Stimulated activated CD4-positive, alpha-beta T cell treated with anti-CD3 and anti-CD28 coated beads, Interleukin-1b, Interleukin-23, amount 100 ng/mL, for 4 hours (primary cell): Measurements from ENCODE around the gene DNAJB2.
"Not testable (repeated sequence)": the region's sequence is repeated elsewhere in the genome, so short reads cannot be mapped to it uniquely, and the experiment has no call there.

Source experiments
- DNase-seq, 2 donors: peaks; one replicate each; pipeline ENCODE4 v3.0.0-alpha.2; 2020; ENCODE audit warnings: low read depth in 2 of 2

DNAJB2 gene

DNA sequence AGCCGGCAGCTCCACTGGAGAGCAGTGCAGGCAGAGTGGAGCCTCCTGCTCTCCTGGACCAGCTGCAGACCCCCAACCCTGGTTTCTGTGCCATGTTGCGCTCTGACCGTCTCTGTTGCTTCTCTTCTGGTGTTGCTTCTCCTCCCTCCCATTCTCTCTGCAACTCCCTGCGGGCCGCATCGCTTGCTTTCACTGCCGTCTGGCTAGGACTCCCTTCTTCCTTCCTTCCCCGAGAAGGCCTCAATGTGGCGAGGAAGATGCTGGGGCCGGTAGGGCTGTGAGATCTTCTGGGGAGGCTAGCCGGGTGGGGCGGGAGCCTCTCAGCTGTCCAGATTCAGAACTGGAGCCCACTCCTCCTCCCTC lies 6.2 kb downstream of the DNAJB2 start:
- no peak for DNase-seq

GRCh38 chr2:219285894-219286425 lies 6.8 kb downstream of the DNAJB2 start:
- DNase-seq, result no peak

- no peak for DNase-seq
These were observed 7.4 kb downstream of the DNAJB2 start for GRCh38 chr2:219286436-219287115.

DNA sequence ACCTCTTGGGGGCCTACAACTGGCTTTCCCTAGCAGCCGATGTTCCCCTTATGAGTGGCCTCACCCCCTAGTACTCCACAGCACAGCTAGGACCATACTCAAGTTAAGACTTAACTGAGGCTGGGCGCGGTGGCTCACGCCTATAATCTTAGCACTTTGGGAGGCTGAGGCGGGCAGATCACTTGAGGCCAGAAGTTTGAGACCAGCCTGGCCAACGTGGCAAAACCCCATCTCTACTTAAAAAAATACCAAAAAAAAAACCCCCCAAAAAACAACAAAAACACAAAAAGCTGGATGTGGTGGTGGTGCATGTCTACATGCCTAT lies 7.9 kb downstream of the DNAJB2 start:
- not testable (repeated sequence) for DNase-seq

DNA sequence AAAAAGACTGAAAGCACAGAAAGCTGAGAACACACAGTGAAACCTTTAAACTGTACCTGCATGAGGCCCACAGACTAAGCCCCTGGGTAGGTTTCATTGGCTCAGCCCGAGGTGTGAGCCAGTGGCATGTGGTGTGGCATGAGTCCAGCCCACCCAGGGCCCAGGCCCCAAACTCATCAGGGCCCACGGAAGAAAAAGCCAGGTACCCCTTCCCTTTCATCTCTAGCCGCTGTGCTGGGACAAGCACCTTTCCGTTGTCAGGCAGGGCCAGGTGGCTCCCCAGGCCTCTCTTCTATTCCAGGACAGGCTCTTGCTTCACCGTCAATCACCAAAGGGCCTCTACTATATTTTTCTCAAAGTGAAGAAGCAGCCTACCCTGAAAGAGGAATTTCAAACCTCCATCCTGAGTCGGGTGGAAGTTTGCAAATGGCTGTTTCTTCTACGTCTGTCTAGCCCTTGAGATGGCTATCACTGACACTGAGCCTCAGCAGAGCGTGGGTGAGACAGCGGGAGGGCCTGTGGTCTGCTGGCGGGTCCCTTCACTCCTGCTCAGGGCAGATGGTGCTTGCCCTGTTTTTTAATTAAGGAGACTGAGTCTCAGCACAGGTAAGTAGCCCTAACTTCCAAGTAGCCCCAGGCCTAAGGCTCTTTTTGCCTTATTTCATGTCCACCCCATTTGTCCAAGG lies 8.6 kb downstream of the DNAJB2 start:
- no peak for DNase-seq

- no peak for DNase-seq
These were observed 10.0 kb downstream of the DNAJB2 start for GRCh38 chr2:219289195-219289536.

- DNase-seq, result no peak
These were observed 10.6 kb downstream of the DNAJB2 start for GRCh38 chr2:219289537-219290361.

DNA sequence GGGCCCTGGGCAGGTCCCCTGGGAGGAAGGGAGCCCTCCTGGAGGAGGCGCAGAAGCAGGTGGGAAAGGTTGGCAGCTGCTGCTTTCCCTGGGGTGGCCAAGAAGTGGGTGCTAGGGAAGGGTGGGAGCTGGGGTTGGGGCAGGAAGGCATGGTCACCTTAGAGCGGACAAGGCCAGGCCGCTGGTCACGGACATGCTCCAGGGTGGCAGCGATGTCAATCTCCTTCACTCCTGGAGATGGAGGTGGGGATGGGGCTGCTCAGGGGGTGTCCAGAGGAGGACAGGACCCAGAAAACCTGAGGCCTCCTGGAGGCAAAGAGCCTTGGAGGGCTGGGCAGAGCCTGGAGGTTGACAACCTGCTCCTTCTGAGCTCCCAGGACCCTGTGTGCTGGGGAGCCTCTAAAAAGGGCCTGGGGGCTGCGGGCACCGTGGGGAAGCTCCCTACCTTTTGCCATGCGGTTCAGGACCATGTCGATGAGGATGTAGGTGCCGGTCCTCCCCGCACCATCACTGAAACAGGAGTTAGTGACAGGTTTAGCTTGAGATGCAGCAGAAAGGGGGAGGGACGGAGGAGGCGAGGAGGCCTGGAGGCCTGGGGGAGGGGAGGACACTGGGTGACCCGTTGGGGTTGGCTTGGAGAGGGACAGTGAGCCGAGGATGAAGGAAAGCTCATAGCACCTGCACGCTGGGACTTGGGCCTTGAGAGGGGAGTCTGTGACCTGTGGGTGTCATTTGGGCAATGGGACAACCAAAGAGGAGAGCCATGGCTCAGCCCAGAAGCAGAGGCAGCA lies 11.4 kb downstream of the DNAJB2 start:
- no peak for DNase-seq

DNA sequence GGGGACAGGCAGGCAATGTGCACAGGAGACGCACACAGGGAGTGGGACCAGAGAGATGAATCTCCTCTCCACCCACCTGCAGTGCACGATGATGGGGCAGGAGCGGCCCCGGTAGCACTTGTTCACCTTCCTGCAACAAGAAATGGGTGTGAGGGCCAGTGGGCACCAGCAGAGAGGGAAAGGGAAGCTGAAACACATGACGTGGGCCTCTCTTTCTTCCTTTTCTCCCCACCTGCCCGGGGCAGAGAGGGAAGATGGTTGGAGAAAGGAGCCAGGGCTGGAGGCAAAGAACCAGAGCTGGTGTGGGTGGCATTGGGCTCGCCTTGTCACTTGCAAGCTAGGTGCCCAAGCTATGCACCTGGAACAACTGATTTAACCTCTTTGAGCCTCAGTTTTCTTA lies 12.2 kb downstream of the DNAJB2 start:
- DNase-seq, result no peak

GRCh38 chr2:219291910-219292490 lies 12.8 kb downstream of the DNAJB2 start:
- DNase-seq, result no peak

GRCh38 chr2:219292616-219293015 lies 13.4 kb downstream of the DNAJB2 start:
- DNase-seq, result no peak

- no peak for DNase-seq
These were observed 14.6 kb downstream of the DNAJB2 start for GRCh38 chr2:219293736-219294231.

DNA sequence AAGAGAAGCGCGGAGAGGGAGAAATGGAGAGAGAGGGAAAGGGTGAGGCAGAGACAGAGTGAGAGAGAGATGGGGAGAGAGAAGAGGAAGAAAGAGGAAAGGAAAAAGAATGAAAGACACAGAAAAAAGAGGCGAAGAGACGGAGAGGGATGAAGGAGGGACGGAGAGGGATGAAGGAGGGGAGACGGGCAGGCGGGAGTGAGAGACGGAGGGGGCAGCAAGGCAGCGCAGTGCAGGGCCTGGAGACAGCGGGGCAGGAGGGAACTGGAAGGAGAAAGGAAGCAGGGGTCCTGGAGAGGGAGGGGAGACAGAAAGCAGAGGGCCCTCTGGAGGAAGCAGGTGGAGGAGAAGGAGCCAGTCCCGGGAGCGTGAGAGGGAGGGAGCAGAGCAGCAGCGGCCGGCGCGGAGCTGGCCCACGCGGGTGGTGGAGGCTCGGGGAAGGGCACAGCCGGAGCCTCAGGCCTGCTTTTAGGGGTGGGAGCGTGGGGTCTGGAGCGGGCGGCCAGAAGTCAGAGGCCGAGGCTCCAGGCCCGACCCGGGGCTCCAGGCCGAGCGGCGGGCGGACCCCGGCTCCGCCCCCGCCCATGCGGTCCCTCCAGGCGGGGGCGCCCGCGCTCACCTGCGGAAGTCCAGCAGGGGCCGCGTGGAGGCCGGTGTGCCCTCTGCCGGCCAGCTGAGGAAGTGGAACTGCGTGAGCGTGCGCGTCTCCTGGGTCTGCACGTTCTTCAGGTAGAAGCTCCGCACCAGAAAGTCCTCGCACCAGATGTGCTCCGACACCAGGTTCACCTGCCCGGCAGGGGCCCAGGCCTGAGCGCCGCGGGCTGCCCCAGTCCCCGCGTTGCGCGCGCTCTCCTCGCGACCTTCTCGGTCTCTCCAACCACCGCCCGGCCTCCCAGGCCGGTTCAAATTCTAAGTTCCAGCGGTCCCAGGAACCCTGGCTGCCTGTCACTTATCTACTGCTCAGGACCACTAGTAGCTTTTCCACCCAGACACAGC lies 15.5 kb downstream of the DNAJB2 start:
- peak; percentile 88 for DNase-seq

- no peak for DNase-seq
These were observed 17.0 kb downstream of the DNAJB2 start for GRCh38 chr2:219296142-219296541.

- DNase-seq, result no peak
These were observed 17.6 kb downstream of the DNAJB2 start for GRCh38 chr2:219296631-219297391.

GRCh38 chr2:219297766-219298456 lies 18.7 kb downstream of the DNAJB2 start:
- DNase-seq, result no peak

DNA sequence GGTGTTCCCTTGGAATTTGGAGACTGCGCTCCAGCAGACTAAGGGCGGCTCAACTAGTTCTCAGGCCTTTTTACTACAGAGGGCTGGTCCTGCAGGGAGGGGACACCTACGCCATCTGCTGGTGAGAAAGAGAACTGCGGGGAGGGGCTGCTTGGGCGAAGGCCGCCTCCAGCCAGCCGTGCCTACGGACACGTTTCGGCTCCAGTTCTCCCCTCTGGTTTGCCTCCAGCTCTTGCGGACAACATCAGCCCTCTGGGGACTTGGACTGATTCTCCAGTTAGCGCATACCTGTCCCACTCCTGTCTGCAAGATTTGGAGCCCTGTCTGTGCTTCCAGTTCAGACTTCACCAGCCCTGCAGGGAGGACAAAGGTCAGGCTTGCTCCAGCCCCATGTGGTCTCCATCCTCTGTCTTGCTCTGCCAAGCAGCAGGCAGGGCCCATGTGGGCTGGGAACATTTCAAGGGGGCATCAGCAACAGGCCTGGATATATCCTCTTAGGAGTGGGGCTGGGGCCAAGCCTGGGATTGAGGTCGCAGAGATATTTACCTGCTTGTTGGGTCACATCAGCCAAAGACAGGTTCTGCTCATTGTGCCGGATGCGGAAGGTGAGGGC lies 19.7 kb downstream of the DNAJB2 start:
- peak; percentile 87 to 92 for DNase-seq

GRCh38 chr2:219299372-219299760 lies 20.2 kb downstream of the DNAJB2 start:
- DNase-seq, result no peak
